ENCODE data around the gene AKAP12. TPM values are rescaled to one million over a fixed set of nuclear protein-coding genes. Genes with fewer than 3 reads are reported as not detected.

The AKAP12 gene
- total and polyA plus RNA-seq, 2 experiments from 2014 or later = 90.1 to 137 TPM

GRCh38 chr6:151317995-151318365 lies 78.2 kb downstream of the AKAP12 start (continued):
- TF ChIP-seq STAT1 (IDR thresholded peaks at IDR 0.05; ENCODE audit: unreplicated experiment) (no peak), ETS1 (IDR thresholded peaks at IDR 0.05) (no peak), EZH2phosphoT487 (IDR thresholded peaks at IDR 0.05; ENCODE audit: unreplicated experiment) (no peak), EZH2 (IDR thresholded peaks at IDR 0.05; ENCODE audit: low read depth, unreplicated experiment) (no peak), NANOG (IDR thresholded peaks at IDR 0.05; ENCODE audit: borderline replicate concordance) (no peak), POLR2AphosphoS5 (IDR thresholded peaks at IDR 0.05; ENCODE audit: low read depth) (no peak), JUNB (IDR thresholded peaks at IDR 0.05; ENCODE audit: unreplicated experiment) (no peak), CTCF (conservative IDR thresholded peaks at IDR 0.05; ENCODE audit: low read depth in 2 of 2) (no peak), ZNF331 (CRISPR knock-in tag; IDR thresholded peaks at IDR 0.05; ENCODE audit: low read depth) (no peak), ZNF114 (CRISPR knock-in tag; IDR thresholded peaks at IDR 0.05) (no peak), REST (IDR thresholded peaks at IDR 0.05; ENCODE audit: unreplicated experiment) (no peak), CREB1 (CRISPR knock-in tag; IDR thresholded peaks at IDR 0.05; ENCODE audit: low read depth) (no peak)

- Mint-ChIP-seq H3K36me3 (ENCODE audit: low read depth) (peaks cover 11% of the 10 kb centered on the region), H3K4me3 (no peak overlapping the region), H3K9me3 (peaks cover 3% of the 10 kb centered on the region; the same call in 1 of the 3 replicates), H3K27ac (no peak overlapping the region), H3K27me3 (ENCODE audit: insufficient read depth, low read depth, poor library complexity) (peaks cover 23% of the 10 kb centered on the region), H3K4me1 (peaks cover 18% of the 10 kb centered on the region)
- Histone ChIP-seq H3K79me2 (replicated peaks; ENCODE audit: insufficient read depth) (peaks cover 20% of the 10 kb centered on the region), H2AFZ (no peak overlapping the region), H3K4me2 (no peak overlapping the region), H3K27ac (ENCODE audit: low read depth) (no peak overlapping the region), H3K27me3 (ENCODE audit: insufficient read depth) (0 out of 2 replicates have a peak, but pooled peaks cover 4% of the 10 kb centered on the region), H3F3A (replicated peaks; ENCODE audit: low read depth) (peaks cover 6% of the 10 kb centered on the region; the same call in 1 of the 2 replicates), H3K4me1 (ENCODE audit: insufficient read depth) (peaks cover 5% of the 10 kb centered on the region; the same call in 1 of the 2 replicates), H3K36me3 (ENCODE audit: insufficient read depth) (no peaks in the 10 kb centered on the region; the same call in 1 of the 2 replicates), H3K9me2 (ENCODE audit: insufficient read depth) (no peaks in the 10 kb centered on the region), H3K4me3 (no peak overlapping the region), H4K20me1 (replicated peaks; ENCODE audit: insufficient read depth) (no peaks in the 10 kb centered on the region; the same call in none of the 2 replicates)
- DNase-seq (ENCODE audit: low spot score) (no peak), ATAC-seq (no peak)
- no peak for TF ChIP-seq POLR2AphosphoS5 (IDR thresholded peaks at IDR 0.05; ENCODE audit: low read depth)
- TF ChIP-seq ETS1 (IDR thresholded peaks at IDR 0.05) = no peak
- TF ChIP-seq NANOG (IDR thresholded peaks at IDR 0.05; ENCODE audit: borderline replicate concordance) = no peak
- no peak for TF ChIP-seq CTCF (conservative IDR thresholded peaks at IDR 0.05; ENCODE audit: low read depth in 2 of 2)
- no peak for TF ChIP-seq EZH2phosphoT487 (IDR thresholded peaks at IDR 0.05; ENCODE audit: unreplicated experiment)
- TF ChIP-seq ZNF114 (CRISPR knock-in tag; IDR thresholded peaks at IDR 0.05) = no peak
- no peak for TF ChIP-seq REST (IDR thresholded peaks at IDR 0.05; ENCODE audit: unreplicated experiment)
- no peak for TF ChIP-seq CREB1 (CRISPR knock-in tag; IDR thresholded peaks at IDR 0.05; ENCODE audit: low read depth)
- no peak for TF ChIP-seq ZNF331 (CRISPR knock-in tag; IDR thresholded peaks at IDR 0.05; ENCODE audit: low read depth)
- no peak for TF ChIP-seq STAT1 (IDR thresholded peaks at IDR 0.05; ENCODE audit: unreplicated experiment)
- no peak for TF ChIP-seq EZH2 (IDR thresholded peaks at IDR 0.05; ENCODE audit: low read depth, unreplicated experiment)
Measured at GRCh38 chr6:151320140-151320539, 80.4 kb downstream of the AKAP12 start.

Measured in GM23338 (cell line).